Measurements from ENCODE around the gene CD7.

Gene CD7

GRCh38 chr17:82281502-82282238 is 35.7 kb downstream of the CD7 start:
- no peak for TF ChIP-seq GATA2 (IDR thresholded peaks at IDR 0.05; ENCODE audit: low read depth, low read length)
- no peak for TF ChIP-seq GATA3 (IDR thresholded peaks at IDR 0.05; ENCODE audit: low read depth, low read length)

- TF ChIP-seq GATA3 (IDR thresholded peaks at IDR 0.05; ENCODE audit: low read depth, low read length): no peak
- TF ChIP-seq GATA2 (IDR thresholded peaks at IDR 0.05; ENCODE audit: low read depth, low read length): no peak
Observed at GRCh38 chr17:82281076-82281475, 36.3 kb downstream of the CD7 start.

- TF ChIP-seq GATA3 (IDR thresholded peaks at IDR 0.05; ENCODE audit: low read depth, low read length) (no peak), GATA2 (IDR thresholded peaks at IDR 0.05; ENCODE audit: low read depth, low read length) (no peak)
Observed at GRCh38 chr17:82280537-82280936, 36.9 kb downstream of the CD7 start.

GRCh38 chr17:82278786-82279391 is 38.5 kb downstream of the CD7 start:
- no peak for TF ChIP-seq GATA3 (IDR thresholded peaks at IDR 0.05; ENCODE audit: low read depth, low read length)
- TF ChIP-seq GATA2 (IDR thresholded peaks at IDR 0.05; ENCODE audit: low read depth, low read length): no peak

GRCh38 chr17:82278308-82278707 is 39.1 kb downstream of the CD7 start:
- TF ChIP-seq GATA2 (IDR thresholded peaks at IDR 0.05; ENCODE audit: low read depth, low read length) (no peak), GATA3 (IDR thresholded peaks at IDR 0.05; ENCODE audit: low read depth, low read length) (no peak)

- TF ChIP-seq GATA2 (IDR thresholded peaks at IDR 0.05; ENCODE audit: low read depth, low read length): no peak
- TF ChIP-seq GATA3 (IDR thresholded peaks at IDR 0.05; ENCODE audit: low read depth, low read length): no peak
Observed at GRCh38 chr17:82277851-82278250, 39.6 kb downstream of the CD7 start.

- no peak for TF ChIP-seq GATA2 (IDR thresholded peaks at IDR 0.05; ENCODE audit: low read depth, low read length)
Observed at GRCh38 chr17:82276938-82277337, 40.5 kb downstream of the CD7 start.

GRCh38 chr17:82275326-82275725 is 42.1 kb downstream of the CD7 start:
- TF ChIP-seq GATA3 (IDR thresholded peaks at IDR 0.05; ENCODE audit: low read depth, low read length) (no peak), GATA2 (IDR thresholded peaks at IDR 0.05; ENCODE audit: low read depth, low read length) (no peak)

GRCh38 chr17:82274134-82275020 is 43.0 kb downstream of the CD7 start:
- TF ChIP-seq GATA3 (IDR thresholded peaks at IDR 0.05; ENCODE audit: low read depth, low read length) (no peak), GATA2 (IDR thresholded peaks at IDR 0.05; ENCODE audit: low read depth, low read length) (no peak)

- TF ChIP-seq GATA2 (IDR thresholded peaks at IDR 0.05; ENCODE audit: low read depth, low read length) (no peak), GATA3 (IDR thresholded peaks at IDR 0.05; ENCODE audit: low read depth, low read length) (no peak)
Observed at GRCh38 chr17:82273327-82274133, 43.9 kb downstream of the CD7 start, which contains the start of gene CSNK1D. Gene CSNK1D, minus strand, starts transcription at chr17:82273700. Its CDS starts 319 bp downstream, at chr17:82273381.

GRCh38 chr17:82272495-82273326 is 44.7 kb downstream of the CD7 start:
- TF ChIP-seq GATA3 (IDR thresholded peaks at IDR 0.05; ENCODE audit: low read depth, low read length): no peak
- TF ChIP-seq GATA2 (IDR thresholded peaks at IDR 0.05; ENCODE audit: low read depth, low read length): no peak

- no peak for TF ChIP-seq GATA2 (IDR thresholded peaks at IDR 0.05; ENCODE audit: low read depth, low read length)
- no peak for TF ChIP-seq GATA3 (IDR thresholded peaks at IDR 0.05; ENCODE audit: low read depth, low read length)
Observed at GRCh38 chr17:82271401-82271800, 46.0 kb downstream of the CD7 start.

GRCh38 chr17:82270651-82271050 is 46.8 kb downstream of the CD7 start:
- TF ChIP-seq GATA3 (IDR thresholded peaks at IDR 0.05; ENCODE audit: low read depth, low read length) (no peak), GATA2 (IDR thresholded peaks at IDR 0.05; ENCODE audit: low read depth, low read length) (no peak)

Measured in SH-SY5Y (cell line).